ENCODE results near the gene HSD17B2. TPM values are rescaled to one million over a fixed set of nuclear protein-coding genes. Genes with fewer than 3 reads are reported as not detected.

The HSD17B2 gene
- total RNA-seq, 2 donors from 2014 or later = 12.2 to 24.1 TPM

DNA sequence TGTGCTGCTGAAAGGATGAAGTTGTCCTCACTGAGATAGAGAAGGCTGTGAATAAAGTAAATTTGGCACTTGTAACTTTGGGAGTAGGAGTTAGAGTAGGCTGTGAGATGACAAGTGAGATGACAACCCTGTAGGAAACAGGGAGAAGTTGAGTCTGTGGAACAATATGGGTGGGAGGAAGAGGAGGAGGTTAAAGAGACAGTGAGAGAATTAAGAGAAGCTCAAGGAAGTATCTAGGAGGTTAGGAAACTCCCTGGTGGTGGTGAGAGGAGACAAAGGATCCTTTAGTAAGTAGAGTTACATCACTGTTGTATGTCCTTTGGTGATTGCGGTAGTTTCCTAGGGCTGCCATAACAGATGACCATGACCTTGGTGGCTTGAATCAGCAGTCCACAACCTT is 10.7 kb upstream of the HSD17B2 start:
- no peak for TF ChIP-seq POLR2A (IDR thresholded peaks at IDR 0.05)
- TF ChIP-seq, protein P1, sequence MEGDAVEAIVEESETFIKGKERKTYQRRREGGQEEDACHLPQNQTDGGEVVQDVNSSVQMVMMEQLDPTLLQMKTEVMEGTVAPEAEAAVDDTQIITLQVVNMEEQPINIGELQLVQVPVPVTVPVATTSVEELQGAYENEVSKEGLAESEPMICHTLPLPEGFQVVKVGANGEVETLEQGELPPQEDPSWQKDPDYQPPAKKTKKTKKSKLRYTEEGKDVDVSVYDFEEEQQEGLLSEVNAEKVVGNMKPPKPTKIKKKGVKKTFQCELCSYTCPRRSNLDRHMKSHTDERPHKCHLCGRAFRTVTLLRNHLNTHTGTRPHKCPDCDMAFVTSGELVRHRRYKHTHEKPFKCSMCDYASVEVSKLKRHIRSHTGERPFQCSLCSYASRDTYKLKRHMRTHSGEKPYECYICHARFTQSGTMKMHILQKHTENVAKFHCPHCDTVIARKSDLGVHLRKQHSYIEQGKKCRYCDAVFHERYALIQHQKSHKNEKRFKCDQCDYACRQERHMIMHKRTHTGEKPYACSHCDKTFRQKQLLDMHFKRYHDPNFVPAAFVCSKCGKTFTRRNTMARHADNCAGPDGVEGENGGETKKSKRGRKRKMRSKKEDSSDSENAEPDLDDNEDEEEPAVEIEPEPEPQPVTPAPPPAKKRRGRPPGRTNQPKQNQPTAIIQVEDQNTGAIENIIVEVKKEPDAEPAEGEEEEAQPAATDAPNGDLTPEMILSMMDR (IDR thresholded peaks at IDR 0.05) = no peak
- no peaks in the 10 kb centered on the region for H3K36me3 ChIP-seq (replicated peaks in 1 of 2; ENCODE audit: insufficient read depth in 1 of 2, low read depth in 2 of 2)
- no peak overlapping the region for H3K27ac ChIP-seq
- 83 to 86% methylated on average over 1 of the region's 1 CpG for WGBS, 2 donors
- no peaks in the 10 kb centered on the region for H3K9me3 ChIP-seq
- H3K4me1 ChIP-seq = peaks cover 6% of the 10 kb centered on the region
- no peak for DNase-seq
- H3K27me3 ChIP-seq = no peaks in the 10 kb centered on the region
- H3K4me3 ChIP-seq = no peak overlapping the region
- intact Hi-C loops (cut with DNase I) = no loop called here
- no peak for ATAC-seq

DNA sequence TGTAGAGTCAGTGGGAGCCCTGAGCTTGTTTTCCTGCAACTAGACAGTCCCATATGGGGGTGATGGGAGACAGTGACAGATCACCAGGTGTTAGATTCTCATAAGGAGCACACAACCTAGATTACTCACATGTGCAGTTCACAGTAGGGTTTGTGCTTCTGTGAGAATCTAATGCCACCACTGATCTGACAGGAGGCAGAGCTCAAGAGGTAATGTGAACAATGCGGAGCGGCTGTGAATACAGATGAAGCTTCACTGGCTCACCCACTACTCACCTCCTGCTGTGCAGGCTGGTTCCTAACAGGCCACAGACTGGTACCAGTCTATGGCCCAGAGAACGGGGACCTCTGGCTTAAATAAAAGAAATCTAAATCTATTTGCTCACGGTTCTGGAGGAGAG is 10.2 kb upstream of the HSD17B2 start:
- intact Hi-C loops (cut with DNase I) = no loop called here
- WGBS, 2 donors = 68 to 69% methylated on average over 4 of the region's 4 CpGs
- H3K36me3 ChIP-seq (replicated peaks in 1 of 2; ENCODE audit: insufficient read depth in 1 of 2, low read depth in 2 of 2) = no peaks in the 10 kb centered on the region
- no peak overlapping the region for H3K27ac ChIP-seq
- H3K9me3 ChIP-seq = no peaks in the 10 kb centered on the region
- DNase-seq (no peak), ATAC-seq (no peak)
- H3K4me1 ChIP-seq = peaks cover 6% of the 10 kb centered on the region
- TF ChIP-seq, protein P1 (IDR thresholded peaks at IDR 0.05) = no peak
- TF ChIP-seq POLR2A (IDR thresholded peaks at IDR 0.05) = no peak
- no peaks in the 10 kb centered on the region for H3K27me3 ChIP-seq
- no peak overlapping the region for H3K4me3 ChIP-seq

GRCh38 chr16:82027629-82028064 is 7.4 kb upstream of the HSD17B2 start:
- peaks cover 6% of the 10 kb centered on the region for H3K4me1 ChIP-seq
- DNase-seq = no peak
- no peaks in the 10 kb centered on the region for H3K9me3 ChIP-seq
- no peaks in the 10 kb centered on the region for H3K36me3 ChIP-seq (replicated peaks in 1 of 2; ENCODE audit: insufficient read depth in 1 of 2, low read depth in 2 of 2)
- no peak overlapping the region for H3K4me3 ChIP-seq
- peak; percentile 81 for ATAC-seq
- WGBS, 2 donors = 34 to 43% methylated on average over 7 of the region's 7 CpGs
- no peaks in the 10 kb centered on the region for H3K27me3 ChIP-seq
- H3K27ac ChIP-seq = peak overlapping the region; percentile 16 to 46 (median 44)
- TF ChIP-seq, protein P1 (IDR thresholded peaks at IDR 0.05) = no peak
- TF ChIP-seq POLR2A (IDR thresholded peaks at IDR 0.05) = no peak
- intact Hi-C loops (cut with DNase I) = no loop called here

DNA sequence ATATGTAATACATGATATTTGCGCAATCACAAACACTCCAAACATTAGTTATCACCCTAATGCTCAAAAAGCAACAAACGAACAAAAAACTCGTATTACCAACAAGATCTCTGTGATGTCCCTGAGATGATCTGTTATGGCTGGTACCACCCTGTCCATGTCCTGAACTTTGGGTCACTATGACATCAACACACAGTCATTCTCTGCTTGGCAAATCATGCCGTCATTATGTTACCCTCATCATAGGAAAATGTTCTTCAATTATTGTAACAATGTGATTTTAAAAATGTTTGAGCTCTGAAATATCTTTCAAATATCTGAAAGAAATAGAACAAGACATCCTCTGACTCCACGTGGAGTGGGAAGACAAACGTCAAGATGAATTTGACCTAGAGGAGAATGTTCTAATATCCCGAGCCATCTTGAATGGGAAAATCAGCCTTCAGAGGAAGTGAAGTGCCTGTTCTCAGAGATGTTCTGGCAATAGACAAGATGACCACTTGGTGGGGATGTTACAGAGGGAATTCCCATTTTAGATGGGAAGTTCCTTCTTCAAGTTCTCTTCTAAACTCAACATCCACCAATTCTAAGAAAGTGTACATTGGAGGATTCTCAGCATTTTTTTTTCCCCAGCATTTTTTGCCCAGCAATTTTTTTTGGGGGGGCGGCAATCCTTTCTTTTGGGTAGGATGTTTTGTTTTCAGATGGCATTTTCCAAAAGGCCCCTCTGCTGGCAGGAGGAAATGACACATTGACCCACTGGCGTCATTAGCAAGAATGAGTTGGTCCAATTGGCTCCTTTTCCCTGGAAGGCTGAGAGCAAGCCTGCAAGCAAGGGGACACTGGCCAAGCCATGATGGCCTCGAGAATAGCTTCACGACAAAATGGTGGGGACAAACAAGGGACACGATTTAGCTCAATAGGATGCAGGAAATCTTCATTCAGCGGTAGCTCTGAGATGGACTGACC is 3.7 kb upstream of the HSD17B2 start:
- intact Hi-C loops (cut with DNase I) = no loop called here
- ATAC-seq (no peak), DNase-seq (peak in 1 of 4 donors; percentile 28)
- Histone ChIP-seq H3K27ac (no peak overlapping the region), H3K4me3 (no peak overlapping the region), H3K27me3 (no peaks in the 10 kb centered on the region), H3K9me3 (no peaks in the 10 kb centered on the region), H3K4me1 (peaks cover 20% of the 10 kb centered on the region), H3K36me3 (replicated peaks in 1 of 2; ENCODE audit: insufficient read depth in 1 of 2, low read depth in 2 of 2) (no peaks in the 10 kb centered on the region)
- 55 to 57% methylated on average over 13 of the region's 13 CpGs for WGBS, 2 donors
- TF ChIP-seq, protein P1 (IDR thresholded peaks at IDR 0.05) = peak in 5 of 7 experiments; percentile 26 to 52 (median 40)
- TF ChIP-seq POLR2A (IDR thresholded peaks at IDR 0.05) = no peak
